HepG2 (cell line): ENCODE results near the gene HDAC3. TPM values are rescaled to one million over a fixed set of nuclear protein-coding genes. Genes with fewer than 3 reads are reported as not detected.

Experiments used
- ATAC-seq: fragments of 200-7000 bp; cut with Tn5 transposase; 3 replicates; pipeline ENCODE4 v1.9.1; 2020; ENCODE audit warnings: mild to moderate bottlenecking, moderate library complexity
- BruUV-seq: library from RNA; stranded (reverse); fragments of 400-500 nt; replicated peaks from 2 replicates; lab custom pipeline; 2021; lab: Mats Ljungman, UMichigan
- CTCF ChIA-PET: fragments of 300-600 bp; formaldehyde crosslinking; extraction: SDS; loops from one replicate; lab custom pipeline; 2021; ENCODE audit warnings: low total read pairs, inconsistent platforms, low intra/inter-chr PET ratio; lab: Yijun Ruan, JAX
- POLR2A ChIA-PET: fragments of 350-600 bp; sonication (Branson Sonifier 250); formaldehyde crosslinking; loops from one replicate; lab custom pipeline; 2020; ENCODE audit warnings: antibody characterized with exemption, inconsistent platforms; lab: Yijun Ruan, JAX
- DNase-seq: peaks from one replicate; pipeline ENCODE4 v3.0.0-alpha.2; 2015; ENCODE audit warnings: low spot score
- FAIRE-seq: peaks from 3 replicates; lab custom pipeline; 2011; peaks lifted over from hg19 to GRCh38; lab: Jason Lieb, UNC
- H2AFZ ChIP-seq: one replicate; pipeline ENCODE4 v1.6.1; 2011; ENCODE audit warnings: low read length, inconsistent platforms
- H3K27ac ChIP-seq: fragments of 300-600 bp; 3 replicates; pipeline ENCODE4 v1.8.0; 2011; ENCODE audit warnings: mixed run types, mild to moderate bottlenecking, mixed read lengths, low read length, inconsistent platforms; ENCODE audit not compliant: insufficient read depth; ENCODE audit errors: extremely low read length
- H3K27me3 ChIP-seq, 2 experiments: fragments of 200-600 bp in 1 of 2; 2 replicates in 1 of 2; 3 replicates in 1 of 2; pipeline versions ENCODE4 v1.6.0 to v1.8.0; 2011; ENCODE audit warnings: low read length in 2 of 2, mild to moderate bottlenecking in 2 of 2, moderate library complexity in 2 of 2, inconsistent platforms in 1 of 2; ENCODE audit not compliant: insufficient read depth in 2 of 2, control insufficient read depth in 1 of 2
- H3K36me3 ChIP-seq, 2 experiments: fragments of 200-600 bp in 1 of 2; replicated peaks in 1 of 2; 2 replicates in 1 of 2; 3 replicates in 1 of 2; pipeline versions ENCODE4 v1.5.1 to v1.8.0; 2011; ENCODE audit warnings: low read length in 2 of 2, inconsistent platforms in 1 of 2; ENCODE audit not compliant: insufficient read depth in 2 of 2, control insufficient read depth in 1 of 2
- H3K4me1 ChIP-seq: 2 replicates; pipeline ENCODE4 v1.5.1; 2012; ENCODE audit warnings: low read length, inconsistent platforms; ENCODE audit not compliant: insufficient read depth
- H3K4me2 ChIP-seq: 2 replicates; pipeline ENCODE4 v1.6.0; 2011; ENCODE audit warnings: low read depth, low read length, inconsistent platforms
- H3K4me3 ChIP-seq, 3 experiments: fragments of 200-600 bp in 1 of 3; sonication (generic), shearing (Covaris generic) in 1 of 3; replicated peaks in 1 of 3; 2 replicates each; pipeline ENCODE4 v1.5.1; 2011 to 2016; ENCODE audit warnings: low read length in 3 of 3, inconsistent platforms in 2 of 3, low read depth in 2 of 3, mild to moderate bottlenecking in 2 of 3, control low read depth in 1 of 3, mixed read lengths in 1 of 3; ENCODE audit not compliant: insufficient read depth in 1 of 3
- H3K79me2 ChIP-seq: one replicate; pipeline ENCODE4 v1.6.1; 2011; ENCODE audit warnings: low read length, inconsistent platforms; ENCODE audit not compliant: insufficient read depth
- H3K9ac ChIP-seq: 2 replicates; pipeline ENCODE4 v1.6.0; 2011; ENCODE audit warnings: mild to moderate bottlenecking, low read depth, low read length, inconsistent platforms; ENCODE audit not compliant: insufficient read depth
- H3K9me3 ChIP-seq: 2 replicates; pipeline ENCODE4 v1.5.1; 2012; ENCODE audit warnings: mild to moderate bottlenecking, low read length
- H4K20me1 ChIP-seq: 2 replicates; pipeline ENCODE4 v1.6.0; 2011; ENCODE audit warnings: inconsistent platforms, mild to moderate bottlenecking, low read length, moderate library complexity; ENCODE audit not compliant: insufficient read depth
- BRD4 ChIP-seq: sonication (generic); formaldehyde crosslinking; IDR thresholded peaks from 2 replicates; pipeline ENCODE4 v1.4.0; 2020; ENCODE audit warnings: missing genetic modification reagents
- CCAR2 ChIP-seq: fragments of 200-400 bp; formaldehyde crosslinking; optimal IDR thresholded peaks from 2 replicates; pipeline ENCODE3; 2018; ENCODE audit warnings: low read depth, mild to moderate bottlenecking, low read length, moderate library complexity
- ETV6 ChIP-seq: sonication (generic); formaldehyde crosslinking; conservative IDR thresholded peaks from 2 replicates; pipeline ENCODE4 v1.4.0; 2020; ENCODE audit warnings: missing genetic modification reagents
- FOXJ3 ChIP-seq: sonication (generic); formaldehyde crosslinking; IDR thresholded peaks from 2 replicates; pipeline ENCODE4 v1.4.0; 2020; ENCODE audit warnings: missing genetic modification reagents, mild to moderate bottlenecking, borderline replicate concordance
- HMGXB4 ChIP-seq, 2 experiments: sonication (generic) in 1 of 2; formaldehyde crosslinking in 1 of 2; IDR thresholded peaks; 2 replicates each; pipeline versions ENCODE4 v1.4.0 to v1.6.1; 2018 to 2020; ENCODE audit warnings: missing genetic modification reagents in 2 of 2, borderline replicate concordance in 1 of 2, low read depth in 1 of 2, mild to moderate bottlenecking in 1 of 2, missing biosample characterization in 1 of 2
- MAFG ChIP-seq: sonication (generic); formaldehyde crosslinking; IDR thresholded peaks from 2 replicates; pipeline ENCODE4 v1.5.1; 2020; ENCODE audit warnings: mild to moderate bottlenecking, missing genetic modification reagents
- NR2C2 ChIP-seq: sonication (generic); formaldehyde crosslinking; IDR thresholded peaks from 2 replicates; pipeline ENCODE4 v1.4.0; 2020; ENCODE audit warnings: missing genetic modification reagents, mild to moderate bottlenecking, moderate library complexity, borderline replicate concordance
- SALL1 ChIP-seq: sonication (generic); formaldehyde crosslinking; IDR thresholded peaks from 2 replicates; pipeline ENCODE4 v1.8.0; 2022; ENCODE audit warnings: mild to moderate bottlenecking, missing genetic modification reagents
- SRF ChIP-seq: IDR thresholded peaks from 2 replicates; pipeline ENCODE4 v1.6.1; 2011; ENCODE audit warnings: mild to moderate bottlenecking, low read depth, low read length, moderate library complexity
- SRSF4 ChIP-seq: fragments of 200-400 bp; formaldehyde crosslinking; IDR thresholded peaks from one replicate; pipeline ENCODE4 v1.6.1; 2018; ENCODE audit warnings: mild to moderate bottlenecking, low read depth, low read length, moderate library complexity; ENCODE audit not compliant: poor library complexity, severe bottlenecking
- ZBTB10 ChIP-seq: sonication (generic); formaldehyde crosslinking; IDR thresholded peaks from 2 replicates; pipeline ENCODE4 v1.4.0; 2020; ENCODE audit warnings: missing genetic modification reagents, borderline replicate concordance
- ZBTB42 ChIP-seq: sonication (generic); formaldehyde crosslinking; IDR thresholded peaks from 2 replicates; pipeline ENCODE4 v1.5.0; 2020; ENCODE audit warnings: mild to moderate bottlenecking, missing genetic modification reagents
- ZMAT3 ChIP-seq: sonication (generic); formaldehyde crosslinking; conservative IDR thresholded peaks from 2 replicates; pipeline ENCODE4 v1.7.0; 2021; ENCODE audit warnings: missing genetic modification reagents
- ZNF263 ChIP-seq: sonication (generic); formaldehyde crosslinking; IDR thresholded peaks from 2 replicates; pipeline ENCODE4 v1.4.0; 2020; ENCODE audit warnings: missing genetic modification reagents
- ZNF770 ChIP-seq: sonication (generic); formaldehyde crosslinking; IDR thresholded peaks from 2 replicates; pipeline ENCODE4 v1.5.0; 2020; ENCODE audit warnings: mild to moderate bottlenecking, missing genetic modification reagents
- ZNF790 ChIP-seq: sonication (generic); formaldehyde crosslinking; IDR thresholded peaks from 2 replicates; pipeline ENCODE4 v1.8.0; 2022; ENCODE audit warnings: missing genetic modification reagents, mild to moderate bottlenecking, borderline replicate concordance
- WGBS: methylation state at CpG from one replicate; pipeline ENCODE4 v1.1.6; 2017; ENCODE audit warnings: low lambda C conversion rate; 5-methylcytosine and 5-hydroxymethylcytosine counted together
- in situ Hi-C: cut with HindIII; loops from 2 replicates; pipeline ENCODE4 v1.10.0; 2017; ENCODE audit warnings: low pct_unique_long_range_greater_than_20kb; ENCODE audit not compliant: extremely low pct_ligation_motif_present
- intact Hi-C: fragments of 100-400 bp; cut with micrococcal nuclease; formaldehyde crosslinking; loops from one replicate; pipeline ENCODE4 v1.10.0; 2022; ENCODE audit not compliant: unreplicated experiment
- polyA plus RNA-seq, 8 experiments: library from polyadenylated mRNA; depleted of rRNA in 3 of 8; stranded (reverse) in 7 of 8; unstranded in 1 of 8; fragments of >200 nt; fragmentation: Illumina TruSeq in 4 of 8; extraction: Trizol in 4 of 8; gene quantifications; 2 replicates each; pipeline versions ENCODE4 v1.2.1 to v1.2.3, GENCODE V29; 2011 to 2016; ENCODE audit warnings: low read depth in 4 of 8, missing spikeins in 1 of 8, mixed read lengths in 1 of 8; ENCODE audit not compliant: insufficient read depth in 1 of 8
- total RNA-seq, 5 experiments: library from RNA; depleted of rRNA; stranded (reverse); fragments of >200 nt; fragmentation: Illumina TruSeq; extraction: Trizol; gene quantifications; 2 replicates each; pipeline ENCODE4 v1.2.3, GENCODE V29; 2016; ENCODE audit warnings: low read depth in 1 of 5

Gene HDAC3
- total and polyA plus RNA-seq, 2 of the 13 experiments (the other 11 are each of a cell fraction or from before 2014, with no cell fraction given), result 84.0 to 94.1 TPM

- TF ChIP-seq MAFG, result no peak
- TF ChIP-seq, all 625 proteins: peak for 41
Measured at GRCh38 chr5:141608557-141608956, 28.1 kb downstream of the HDAC3 start (continued).

- in situ Hi-C loops, result no loop called here
- TF ChIP-seq ZNF790 (CRISPR knock-in tag), result no peak
- TF ChIP-seq ZNF263, result peak; percentile 66; the same call in 1 of the 2 replicates
- no peak for TF ChIP-seq ZBTB10 (CRISPR knock-in tag)
- TF ChIP-seq FOXJ3 (CRISPR knock-in tag), result no peak
- no peak for TF ChIP-seq BRD4 (CRISPR knock-in tag)
- TF ChIP-seq ZMAT3 (CRISPR knock-in tag), result no peak
- TF ChIP-seq ZNF770, result peak; percentile 78; the same call in 1 of the 2 replicates
- TF ChIP-seq ETV6, result no peak
- TF ChIP-seq SRF, result no peak
- TF ChIP-seq ZBTB42, result no peak
- TF ChIP-seq CCAR2, result no peak
- no peak for TF ChIP-seq SALL1
- TF ChIP-seq SRSF4, result no peak
- TF ChIP-seq NR2C2 (CRISPR knock-in tag), result no peak
- TF ChIP-seq HMGXB4 (CRISPR knock-in tag; IDR thresholded peaks at IDR 0.05; ENCODE audit: borderline replicate concordance in 1 of 2, low read depth in 1 of 2), result no peak
Measured at GRCh38 chr5:141608046-141608445, 28.6 kb downstream of the HDAC3 start.

More at GRCh38 chr5:141608046-141608445, 28.6 kb downstream of the HDAC3 start:
- Histone ChIP-seq H3K79me2 (peaks cover 92% of the 10 kb centered on the region), H3K27ac (peak overlapping the region; percentile 78), H4K20me1 (no peaks in the 10 kb centered on the region; the same call in 1 of the 2 replicates), H3K9me3 (no peaks in the 10 kb centered on the region), H3K4me1 (peaks cover 86% of the 10 kb centered on the region), H3K4me2 (peak overlapping the region; percentile 81), H3K27me3 (no peaks in the 10 kb centered on the region), H2AFZ (no peak overlapping the region), H3K9ac (peak overlapping the region; percentile 51), H3K36me3 (0 out of 5 replicates have a peak, but pooled peaks cover 0 to under 1% of the 10 kb centered on the region in 2 experiments), H3K4me3 (peak overlapping the region in 2 of 3 experiments; percentile 43 to 49; a peak in 2 of 6 replicates)
- no TSS peak for BruUV-seq
- ChIA-PET CTCF (no interaction called here), POLR2A (interaction anchor here (0.7 to 3.9 kb wide), 4 partner anchors 9 to 29 kb away, joined by 3 to 14 read pairs (median 7); partner anchors contain the start of genes DIAPH1, HDAC3 and RELL2)
- intact Hi-C loops, result loop anchor here (1.0 kb wide), 1 partner anchor 11 kb away; no protein-coding TSS in a partner anchor
- FAIRE-seq, result no peak
- DNase-seq, result no peak
- peak; percentile 46 for ATAC-seq
- 72% methylated on average over 2 of the region's 2 CpGs for WGBS
